Activated CD4-positive, alpha-beta memory T cell treated with anti-CD3 and anti-CD28 coated beads for 36 hours (primary cell): ENCODE data around the gene FBXW12. TPM values are rescaled to one million over a fixed set of nuclear protein-coding genes. Genes with fewer than 3 reads are reported as not detected.

ENCODE experiments used
- CTCF ChIA-PET: fragments of 350-600 bp; sonication (Branson Sonifier 250); formaldehyde crosslinking; loops from one replicate; lab custom pipeline; 2021; ENCODE audit warnings: antibody characterized with exemption, inconsistent platforms; lab: Charles Lee
- POLR2A ChIA-PET: fragments of 350-600 bp; sonication (Branson Sonifier 250); formaldehyde crosslinking; loops from one replicate; lab custom pipeline; 2021; ENCODE audit warnings: antibody characterized with exemption; lab: Charles Lee
- DNase-seq: peaks from one replicate; pipeline ENCODE4 v3.0.0-alpha.2; 2020
- H3K27ac Mint-ChIP-seq: one replicate; pipeline ENCODE4 v1.8.0; 2021; ENCODE audit warnings: mixed read lengths
- H3K27me3 Mint-ChIP-seq: one replicate; pipeline ENCODE4 v1.8.0; 2021; ENCODE audit warnings: mixed read lengths
- H3K36me3 Mint-ChIP-seq: one replicate; pipeline ENCODE4 v1.8.0; 2021; ENCODE audit warnings: mixed read lengths
- H3K4me1 Mint-ChIP-seq: one replicate; pipeline ENCODE4 v1.8.0; 2021; ENCODE audit warnings: low read depth, mixed read lengths
- H3K4me3 Mint-ChIP-seq: one replicate; pipeline ENCODE4 v1.8.0; 2021; ENCODE audit warnings: mild to moderate bottlenecking, mixed read lengths
- H3K9me3 Mint-ChIP-seq: one replicate; pipeline ENCODE4 v1.8.0; 2021; ENCODE audit warnings: mixed read lengths
- intact Hi-C: fragments of 100-400 bp; cut with micrococcal nuclease; formaldehyde crosslinking; loops from one replicate; pipeline ENCODE4 v1.15.1; 2023
- total RNA-seq, 2 experiments: library from RNA; stranded (reverse); gene quantifications; one replicate each; pipeline ENCODE4 v1.2.3, GENCODE V29; 2021

FBXW12 gene
- total RNA-seq, 2 experiments from 2014 or later, result not detected

- H3K4me1 Mint-ChIP-seq, result no peaks in the 10 kb centered on the region
- no peaks in the 10 kb centered on the region for H3K36me3 Mint-ChIP-seq
- no peaks in the 10 kb centered on the region for H3K9me3 Mint-ChIP-seq
- ChIA-PET CTCF (interaction anchor here (6.4 to 8.0 kb wide), 2 partner anchors 33 to 145 kb away, joined by 153 to 290 read pairs; partner anchors contain the start of genes CCDC51 and TMA7), POLR2A (interaction anchor here (0.6 kb wide), 1 partner anchor 54 kb away, joined by 3 read pairs; no protein-coding TSS in a partner anchor)
- DNase-seq, result peak; percentile 4
- no peak overlapping the region for H3K4me3 Mint-ChIP-seq
- peaks cover 1% of the 10 kb centered on the region for H3K27me3 Mint-ChIP-seq
- intact Hi-C loops, result no loop called here
- no peak overlapping the region for H3K27ac Mint-ChIP-seq
These were observed 31.8 kb downstream of the FBXW12 start for GRCh38 chr3:48403533-48404439.

GRCh38 chr3:48404440-48405342 lies 32.7 kb downstream of the FBXW12 start:
- no peak overlapping the region for H3K27ac Mint-ChIP-seq
- peak; percentile 3 for DNase-seq
- H3K9me3 Mint-ChIP-seq, result no peaks in the 10 kb centered on the region
- no peaks in the 10 kb centered on the region for H3K4me1 Mint-ChIP-seq
- intact Hi-C loops, result no loop called here
- CTCF ChIA-PET, result interaction anchor here (0.6 to 8.0 kb wide), 3 partner anchors 32 to 172 kb away, joined by 3 to 290 read pairs (median 153); partner anchors contain the start of genes CCDC51 and TMA7
- no peak overlapping the region for H3K4me3 Mint-ChIP-seq
- peaks cover 1% of the 10 kb centered on the region for H3K27me3 Mint-ChIP-seq
- no peaks in the 10 kb centered on the region for H3K36me3 Mint-ChIP-seq
- POLR2A ChIA-PET, result no interaction called here

GRCh38 chr3:48405343-48405881 lies 33.4 kb downstream of the FBXW12 start:
- Mint-ChIP-seq H3K9me3 (no peaks in the 10 kb centered on the region), H3K36me3 (no peaks in the 10 kb centered on the region), H3K27me3 (peaks cover 1% of the 10 kb centered on the region), H3K4me3 (no peak overlapping the region), H3K27ac (no peak overlapping the region), H3K4me1 (no peaks in the 10 kb centered on the region)
- DNase-seq, result peak; percentile 6
- intact Hi-C loops, result no loop called here
- CTCF ChIA-PET, result interaction anchor here (0.6 to 8.0 kb wide), 2 partner anchors 31 to 173 kb away, joined by 3 to 290 read pairs; partner anchors contain the start of genes CCDC51 and TMA7
- POLR2A ChIA-PET, result no interaction called here

GRCh38 chr3:48405971-48406370 lies 34.0 kb downstream of the FBXW12 start:
- Mint-ChIP-seq H3K4me1 (no peaks in the 10 kb centered on the region), H3K36me3 (no peaks in the 10 kb centered on the region), H3K9me3 (no peaks in the 10 kb centered on the region), H3K4me3 (no peak overlapping the region), H3K27ac (no peak overlapping the region), H3K27me3 (no peaks in the 10 kb centered on the region)
- POLR2A ChIA-PET, result no interaction called here
- no peak for DNase-seq
- intact Hi-C loops, result no loop called here
- CTCF ChIA-PET, result interaction anchor here (8.0 kb wide), 1 partner anchor 31 kb away, joined by 290 read pairs; the partner anchor contains the start of genes CCDC51 and TMA7

GRCh38 chr3:48406443-48407431 lies 34.7 kb downstream of the FBXW12 start:
- intact Hi-C loops, result no loop called here
- peak; percentile 6 for DNase-seq

GRCh38 chr3:48407542-48408099 lies 35.6 kb downstream of the FBXW12 start:
- CTCF ChIA-PET, result interaction anchor here (0.5 to 2.8 kb wide), 6 partner anchors 8 to 197 kb away, joined by 3 to 25 read pairs (median 3); no protein-coding TSS in a partner anchor
- H3K4me3 Mint-ChIP-seq, result no peak overlapping the region
- H3K36me3 Mint-ChIP-seq, result no peaks in the 10 kb centered on the region
- H3K9me3 Mint-ChIP-seq, result no peaks in the 10 kb centered on the region
- H3K27me3 Mint-ChIP-seq, result no peaks in the 10 kb centered on the region
- intact Hi-C loops, result no loop called here
- no peaks in the 10 kb centered on the region for H3K4me1 Mint-ChIP-seq
- no peak for DNase-seq
- POLR2A ChIA-PET, result no interaction called here
- H3K27ac Mint-ChIP-seq, result no peak overlapping the region

More at GRCh38 chr3:48406443-48407431, 34.7 kb downstream of the FBXW12 start:
- POLR2A ChIA-PET, result no interaction called here
- Mint-ChIP-seq H3K27ac (no peak overlapping the region), H3K9me3 (no peaks in the 10 kb centered on the region), H3K27me3 (no peaks in the 10 kb centered on the region), H3K4me1 (no peaks in the 10 kb centered on the region), H3K4me3 (no peak overlapping the region), H3K36me3 (no peaks in the 10 kb centered on the region)
- CTCF ChIA-PET, result interaction anchor here (0.6 to 2.8 kb wide), 3 partner anchors 29 to 198 kb away, joined by 3 to 25 read pairs (median 3); no protein-coding TSS in a partner anchor

- Mint-ChIP-seq H3K9me3 (no peaks in the 10 kb centered on the region), H3K4me3 (no peak overlapping the region), H3K27ac (no peak overlapping the region), H3K27me3 (no peaks in the 10 kb centered on the region), H3K4me1 (no peaks in the 10 kb centered on the region), H3K36me3 (no peaks in the 10 kb centered on the region)
- intact Hi-C loops, result no loop called here
- ChIA-PET POLR2A (no interaction called here), CTCF (interaction anchor here (2.8 to 3.6 kb wide), 2 partner anchors 8 to 26 kb away, joined by 14 to 25 read pairs; no protein-coding TSS in a partner anchor)
- DNase-seq, result peak; percentile 15
These were observed 36.8 kb downstream of the FBXW12 start for GRCh38 chr3:48408823-48409281.

GRCh38 chr3:48409291-48410201 lies 37.5 kb downstream of the FBXW12 start:
- H3K36me3 Mint-ChIP-seq, result no peaks in the 10 kb centered on the region
- intact Hi-C loops, result no loop called here
- peak; percentile 3 for DNase-seq
- CTCF ChIA-PET, result interaction anchor here (2.8 to 3.6 kb wide), 2 partner anchors 9 to 26 kb away, joined by 14 to 25 read pairs; no protein-coding TSS in a partner anchor
- H3K27me3 Mint-ChIP-seq, result no peaks in the 10 kb centered on the region
- POLR2A ChIA-PET, result no interaction called here
- no peaks in the 10 kb centered on the region for H3K9me3 Mint-ChIP-seq
- no peak overlapping the region for H3K27ac Mint-ChIP-seq
- no peak overlapping the region for H3K4me3 Mint-ChIP-seq
- no peaks in the 10 kb centered on the region for H3K4me1 Mint-ChIP-seq

GRCh38 chr3:48410205-48411040 lies 38.4 kb downstream of the FBXW12 start:
- Mint-ChIP-seq H3K36me3 (no peaks in the 10 kb centered on the region), H3K27ac (no peak overlapping the region), H3K27me3 (no peaks in the 10 kb centered on the region), H3K9me3 (no peaks in the 10 kb centered on the region), H3K4me1 (no peaks in the 10 kb centered on the region), H3K4me3 (no peak overlapping the region)
- POLR2A ChIA-PET, result no interaction called here
- intact Hi-C loops, result no loop called here
- CTCF ChIA-PET, result interaction anchor here (3.4 to 3.6 kb wide), 2 partner anchors 10 to 26 kb away, joined by 13 to 14 read pairs; no protein-coding TSS in a partner anchor
- DNase-seq, result no peak
